ENCODE results near the gene MAST3.
A peak's percentile ranks its signal among the peaks of the same experiment; 100 is the strongest.
"Not testable (repeated sequence)": the region's sequence is repeated elsewhere in the genome, so short reads cannot be mapped to it uniquely, and the experiment has no call there.

The MAST3 gene

GRCh38 chr19:18073197-18073596 is 24.4 kb upstream of the MAST3 start:
- H3K4me3 ChIP-seq (ENCODE audit: low read depth, low read length): no peak overlapping the region
- DNase-seq (ENCODE audit: low read depth): no peak
- TF ChIP-seq POLR2A (IDR thresholded peaks at IDR 0.05; ENCODE audit: extremely low read depth, insufficient read length) (no peak), MYC (IDR thresholded peaks at IDR 0.05; ENCODE audit: low read depth, low read length) (no peak), CTCF (IDR thresholded peaks at IDR 0.05; ENCODE audit: low read depth, low read length) (no peak), MAX (IDR thresholded peaks at IDR 0.05; ENCODE audit: low read depth, low read length) (no peak)

- H3K4me3 ChIP-seq (ENCODE audit: low read depth, low read length): no peak overlapping the region
- TF ChIP-seq MYC (IDR thresholded peaks at IDR 0.05; ENCODE audit: low read depth, low read length): no peak
- no peak for DNase-seq (ENCODE audit: low read depth)
Measured at GRCh38 chr19:18074192-18074591, 23.4 kb upstream of the MAST3 start.

- no peak overlapping the region for H3K4me3 ChIP-seq (ENCODE audit: low read depth, low read length)
- no peak for DNase-seq (ENCODE audit: low read depth)
- TF ChIP-seq MYC (IDR thresholded peaks at IDR 0.05; ENCODE audit: low read depth, low read length) (no peak), CTCF (IDR thresholded peaks at IDR 0.05; ENCODE audit: low read depth, low read length) (no peak), MAX (IDR thresholded peaks at IDR 0.05; ENCODE audit: low read depth, low read length) (no peak), POLR2A (IDR thresholded peaks at IDR 0.05; ENCODE audit: extremely low read depth, insufficient read length) (no peak)
Measured at GRCh38 chr19:18083929-18084684, 13.5 kb upstream of the MAST3 start.

GRCh38 chr19:18085702-18086457 is 11.7 kb upstream of the MAST3 start:
- H3K4me3 ChIP-seq (ENCODE audit: low read depth, low read length): no peak overlapping the region
- TF ChIP-seq MAX (IDR thresholded peaks at IDR 0.05; ENCODE audit: low read depth, low read length): no peak
- TF ChIP-seq CTCF (IDR thresholded peaks at IDR 0.05; ENCODE audit: low read depth, low read length): no peak
- TF ChIP-seq MYC (IDR thresholded peaks at IDR 0.05; ENCODE audit: low read depth, low read length): no peak
- TF ChIP-seq POLR2A (IDR thresholded peaks at IDR 0.05; ENCODE audit: extremely low read depth, insufficient read length): no peak
- no peak for DNase-seq (ENCODE audit: low read depth)

- TF ChIP-seq CTCF (IDR thresholded peaks at IDR 0.05; ENCODE audit: low read depth, low read length): no peak
- TF ChIP-seq MYC (IDR thresholded peaks at IDR 0.05; ENCODE audit: low read depth, low read length): no peak
- TF ChIP-seq POLR2A (IDR thresholded peaks at IDR 0.05; ENCODE audit: extremely low read depth, insufficient read length): no peak
- no peak for TF ChIP-seq MAX (IDR thresholded peaks at IDR 0.05; ENCODE audit: low read depth, low read length)
- H3K4me3 ChIP-seq (ENCODE audit: low read depth, low read length): no peak within 1 kb of the TSS
- peak; percentile 25 for DNase-seq (ENCODE audit: low read depth)
Measured at GRCh38 chr19:18086590-18087138, 10.9 kb upstream of the MAST3 start, which contains the start of gene IL12RB1. TSS of gene IL12RB1 (minus strand) at chr19:18086934. CDS start at chr19:18086823, 111 bp downstream.

GRCh38 chr19:18089096-18089541 is 8.5 kb upstream of the MAST3 start:
- peak; percentile 80 for DNase-seq (ENCODE audit: low read depth)
- not testable (repeated sequence) for H3K4me3 ChIP-seq (ENCODE audit: low read depth, low read length)

Data from NB4 (cell line).